PFSK-1 (cell line): Measurements from ENCODE around the gene ARHGAP21.

ENCODE experiments used
- POLR2AphosphoS5 ChIP-seq: IDR thresholded peaks from 2 replicates; pipeline ENCODE4 v1.6.1; 2012; ENCODE audit warnings: low read depth, mild to moderate bottlenecking, control low read depth, low read length, moderate library complexity
- REST ChIP-seq, 2 experiments: IDR thresholded peaks; 2 replicates each; pipeline versions ENCODE4 v1.6.1 to v1.8.0; 2011 to 2012; ENCODE audit warnings: low read depth in 2 of 2, low read length in 2 of 2, control low read depth in 1 of 2, inconsistent platforms in 1 of 2, mild to moderate bottlenecking in 1 of 2, moderate library complexity in 1 of 2; ENCODE audit not compliant: insufficient read depth in 1 of 2
- TAF1 ChIP-seq: IDR thresholded peaks from 2 replicates; pipeline ENCODE4 v1.6.1; 2012; ENCODE audit warnings: low read length, control low read depth, borderline replicate concordance; ENCODE audit not compliant: insufficient read depth

DNA sequence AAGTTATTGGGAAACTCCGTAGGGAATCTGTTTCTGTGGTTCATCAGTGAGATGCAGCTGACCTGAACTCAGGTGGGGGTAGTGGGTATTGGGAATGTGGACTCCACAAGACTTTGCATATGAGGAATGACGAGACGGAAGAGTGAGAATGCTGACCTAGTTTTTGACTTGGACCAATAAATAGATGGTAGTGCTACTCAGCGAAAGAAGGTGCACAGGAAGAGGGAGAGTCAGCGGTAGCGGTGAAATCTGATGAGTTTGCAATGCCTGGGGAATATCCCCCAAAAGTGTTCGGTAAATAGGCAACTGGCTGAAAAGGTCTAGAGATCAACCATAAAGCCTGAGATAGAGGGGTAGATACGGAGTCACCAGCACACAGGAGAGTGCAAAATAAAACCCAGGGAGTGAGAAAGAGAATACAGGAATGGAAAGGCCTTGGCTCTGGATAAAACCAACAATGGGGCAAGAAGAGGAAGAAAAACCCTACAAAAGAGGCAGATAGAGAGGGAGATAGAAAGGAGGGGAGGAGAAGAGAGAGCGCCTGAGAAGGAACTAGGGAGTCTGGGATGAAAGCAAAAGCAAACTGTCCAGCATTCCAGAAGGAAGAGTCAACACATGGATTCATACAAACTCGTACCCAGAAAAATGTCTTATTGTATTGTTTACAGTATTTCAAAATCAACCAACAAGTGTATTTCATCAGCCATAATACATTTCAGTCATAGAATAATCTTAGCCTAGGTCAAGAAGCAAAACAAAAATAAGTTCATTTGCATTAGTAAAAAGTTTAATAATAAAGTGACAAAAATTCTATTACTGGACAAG is 5.4 kb downstream of the ARHGAP21 start:
- TF ChIP-seq REST (IDR thresholded peaks at IDR 0.05; ENCODE audit: insufficient read depth in 1 of 2, low read depth in 2 of 2, low read length in 2 of 2) = no peak
- TF ChIP-seq TAF1 = no peak
- TF ChIP-seq POLR2AphosphoS5 = no peak
